Measurements from ENCODE around the gene TGDS.
"Not testable (repeated sequence)": the region's sequence is repeated elsewhere in the genome, so short reads cannot be mapped to it uniquely, and the experiment has no call there.

The TGDS gene

GRCh38 chr13:94549232-94550061, 46.5 kb downstream of the TGDS start:
- peak; percentile 96 for DNase-seq

- peak; percentile 62 for DNase-seq
Observed at GRCh38 chr13:94548821-94549231, 47.1 kb downstream of the TGDS start.

- DNase-seq = no peak
Observed at GRCh38 chr13:94548382-94548781, 47.6 kb downstream of the TGDS start.

GRCh38 chr13:94546061-94546839, 49.7 kb downstream of the TGDS start:
- DNase-seq = no peak

- DNase-seq = no peak
Observed at GRCh38 chr13:94544922-94545321, 51.0 kb downstream of the TGDS start.

- DNase-seq = no peak
Observed at GRCh38 chr13:94542917-94543316, 53.0 kb downstream of the TGDS start.

GRCh38 chr13:94537740-94538630, 58.0 kb downstream of the TGDS start:
- DNase-seq = no peak

GRCh38 chr13:94535775-94536174, 60.2 kb downstream of the TGDS start:
- DNase-seq = no peak

- no peak for DNase-seq
Observed at GRCh38 chr13:94535231-94535630, 60.7 kb downstream of the TGDS start.

GRCh38 chr13:94534166-94534565, 61.8 kb downstream of the TGDS start:
- no peak for DNase-seq

- DNase-seq = not testable (repeated sequence)
Observed at GRCh38 chr13:94532278-94532677, 63.7 kb downstream of the TGDS start.

- not testable (repeated sequence) for DNase-seq
Observed at GRCh38 chr13:94526956-94527355, 69.0 kb downstream of the TGDS start.

- no peak for DNase-seq
Observed at GRCh38 chr13:94525781-94526180, 70.2 kb downstream of the TGDS start.

- no peak for DNase-seq
Observed at GRCh38 chr13:94524407-94524806, 71.5 kb downstream of the TGDS start.

Measured in CD4-positive, alpha-beta T cell treated with Interleukin-21 for 1 hour (primary cell).